ENCODE data around the gene PCBP3.
"Not testable (repeated sequence)": the region's sequence is repeated elsewhere in the genome, so short reads cannot be mapped to it uniquely, and the experiment has no call there.

The PCBP3 gene

GRCh38 chr21:45950740-45951515 is 307.4 kb downstream of the PCBP3 start:
- Histone ChIP-seq H3K27ac (peak overlapping the region; percentile 52), H3K4me3 (ENCODE audit: low read depth, low read length) (peak overlapping the region; percentile 7), H3K36me3 (no peaks in the 10 kb centered on the region), H3K27me3 (ENCODE audit: insufficient read depth, low read depth, severe bottlenecking) (no peaks in the 10 kb centered on the region), H3K9me3 (ENCODE audit: severe bottlenecking) (no peaks in the 10 kb centered on the region)
- DNase-seq, result peak; percentile 92
- peak; percentile 37 for TF ChIP-seq CTCF (IDR thresholded peaks at IDR 0.05; ENCODE audit: low read depth, low read length)

- no peak for TF ChIP-seq CTCF (IDR thresholded peaks at IDR 0.05; ENCODE audit: low read depth, low read length)
- no peaks in the 10 kb centered on the region for H3K9me3 ChIP-seq (ENCODE audit: severe bottlenecking)
- no peaks in the 10 kb centered on the region for H3K27me3 ChIP-seq (ENCODE audit: insufficient read depth, low read depth, severe bottlenecking)
- peak overlapping the region; percentile 52 for H3K27ac ChIP-seq
- H3K4me3 ChIP-seq (ENCODE audit: low read depth, low read length), result no peak overlapping the region
- H3K36me3 ChIP-seq, result no peaks in the 10 kb centered on the region
- DNase-seq, result no peak
Observed at GRCh38 chr21:45951676-45952075, 308.2 kb downstream of the PCBP3 start.

GRCh38 chr21:45952527-45952926 is 309.0 kb downstream of the PCBP3 start:
- not testable (repeated sequence) for H3K4me3 ChIP-seq (ENCODE audit: low read depth, low read length); DNase-seq; H3K9me3 ChIP-seq (ENCODE audit: severe bottlenecking); H3K36me3 ChIP-seq; H3K27me3 ChIP-seq (ENCODE audit: insufficient read depth, low read depth, severe bottlenecking); H3K27ac ChIP-seq

- no peak overlapping the region for H3K4me3 ChIP-seq (ENCODE audit: low read depth, low read length)
- no peak for TF ChIP-seq CTCF (IDR thresholded peaks at IDR 0.05; ENCODE audit: low read depth, low read length)
- no peak overlapping the region for H3K27ac ChIP-seq
- H3K36me3 ChIP-seq, result no peaks in the 10 kb centered on the region
- no peaks in the 10 kb centered on the region for H3K27me3 ChIP-seq (ENCODE audit: insufficient read depth, low read depth, severe bottlenecking)
- DNase-seq, result no peak
- H3K9me3 ChIP-seq (ENCODE audit: severe bottlenecking), result peaks cover 5% of the 10 kb centered on the region
Observed at GRCh38 chr21:45952974-45953373, 309.4 kb downstream of the PCBP3 start.

- Histone ChIP-seq H3K27me3 (ENCODE audit: insufficient read depth, low read depth, severe bottlenecking) (no peaks in the 10 kb centered on the region), H3K27ac (peak overlapping the region; percentile 47), H3K36me3 (no peaks in the 10 kb centered on the region), H3K9me3 (ENCODE audit: severe bottlenecking) (peaks cover 5% of the 10 kb centered on the region), H3K4me3 (ENCODE audit: low read depth, low read length) (no peak overlapping the region)
- TF ChIP-seq CTCF (IDR thresholded peaks at IDR 0.05; ENCODE audit: low read depth, low read length), result peak; percentile 58
- peak; percentile 87 for DNase-seq
Observed at GRCh38 chr21:45954261-45954660, 310.7 kb downstream of the PCBP3 start.

GRCh38 chr21:45954921-45955320 is 311.4 kb downstream of the PCBP3 start:
- no peak for TF ChIP-seq CTCF (IDR thresholded peaks at IDR 0.05; ENCODE audit: low read depth, low read length)
- no peaks in the 10 kb centered on the region for H3K27me3 ChIP-seq (ENCODE audit: insufficient read depth, low read depth, severe bottlenecking)

More at GRCh38 chr21:45954921-45955320, 311.4 kb downstream of the PCBP3 start:
- no peak for DNase-seq
- H3K27ac ChIP-seq, result no peak overlapping the region
- no peaks in the 10 kb centered on the region for H3K36me3 ChIP-seq
- H3K4me3 ChIP-seq (ENCODE audit: low read depth, low read length), result no peak overlapping the region
- H3K9me3 ChIP-seq (ENCODE audit: severe bottlenecking), result peaks cover 5% of the 10 kb centered on the region

All from WERI-Rb-1 (cell line).